HCT116 (cell line): Measurements from ENCODE around the gene DNAH5. TPM values are rescaled to one million over a fixed set of nuclear protein-coding genes. Genes with fewer than 3 reads are reported as not detected.

Source experiments
- ATAC-seq: fragments of 200-7000 bp; cut with Tn5 transposase; 2 replicates; pipeline ENCODE4 v1.9.1; 2020; ENCODE audit warnings: mild to moderate bottlenecking, moderate library complexity
- BruUV-seq: library from RNA; stranded (reverse); fragments of 400-500 nt; replicated peaks from 2 replicates; lab custom pipeline; 2021; lab: Mats Ljungman, UMichigan
- CTCF ChIA-PET: fragments of 300-600 bp; sonication (Branson Sonifier 250); formaldehyde crosslinking; loops from one replicate; lab custom pipeline; 2021; ENCODE audit warnings: antibody characterized with exemption; lab: Charles Lee
- POLR2A ChIA-PET: fragments of 300-600, 350-600 bp; sonication (Branson Sonifier 250); formaldehyde crosslinking; loops from one replicate; lab custom pipeline; 2021; ENCODE audit warnings: antibody characterized with exemption; lab: Charles Lee
- RAD21 ChIA-PET, 2 experiments: fragments of 300-600 bp; sonication (Branson Sonifier 250); formaldehyde crosslinking; loops; one replicate each; lab custom pipeline; 2023; ENCODE audit warnings: low total read pairs in 2 of 2; ENCODE audit not compliant: uncharacterized antibody in 2 of 2, unreplicated experiment in 2 of 2, low non-redundant PET in 1 of 2; lab: Charles Lee
- DNase-seq: peaks from one replicate; pipeline ENCODE4 v3.0.0-alpha.2; 2010; ENCODE audit warnings: low read depth, low spot score
- H2AFZ ChIP-seq: fragments of 200-600 bp; shearing (Covaris generic), sonication (generic); 2 replicates; pipeline ENCODE4 v1.6.1; 2017; ENCODE audit warnings: low read depth, mixed run types, mixed read lengths, antibody characterized with exemption, low read length; ENCODE audit not compliant: poor library complexity, severe bottlenecking
- H3K27ac ChIP-seq: 2 replicates; pipeline ENCODE4 v1.5.1; 2012; ENCODE audit warnings: low read depth, low read length
- H3K27me3 ChIP-seq: fragments of 200-600 bp; sonication (generic); 2 replicates; pipeline ENCODE4 v1.6.1; 2016; ENCODE audit warnings: mixed run types, low read length, mixed read lengths; ENCODE audit not compliant: insufficient read depth
- H3K36me3 ChIP-seq, 2 experiments: fragments of 200-500 bp in 1 of 2; fragments of 200-600 bp in 1 of 2; sonication (Bioruptor generic) in 1 of 2; sonication (generic) in 1 of 2; 2 replicates each; pipeline versions ENCODE4 v1.5.1 to v1.6.1; 2014 to 2016; ENCODE audit warnings: low read length in 2 of 2, inconsistent platforms in 1 of 2, mixed read lengths in 1 of 2, mixed run types in 1 of 2; ENCODE audit not compliant: insufficient read depth in 2 of 2, control insufficient read depth in 1 of 2
- H3K4me1 ChIP-seq, 2 experiments: fragments of 200-600 bp in 1 of 2; sonication (generic) in 1 of 2; 2 replicates each; pipeline versions ENCODE4 v1.5.1 to v1.6.1; 2012 to 2017; ENCODE audit warnings: low read length in 2 of 2, inconsistent platforms in 1 of 2, mild to moderate bottlenecking in 1 of 2, mixed read lengths in 1 of 2, mixed run types in 1 of 2, moderate library complexity in 1 of 2; ENCODE audit not compliant: insufficient read depth in 2 of 2, control insufficient read depth in 1 of 2
- H3K4me2 ChIP-seq: fragments of 200-600 bp; sonication (generic); 2 replicates; pipeline ENCODE4 v1.6.1; 2017; ENCODE audit warnings: mixed run types, low read length, mixed read lengths
- H3K4me3 ChIP-seq, 2 experiments: fragments of 200-600 bp in 1 of 2; sonication (generic) in 1 of 2; replicated peaks in 1 of 2; 2 replicates each; pipeline ENCODE4 v1.5.1; 2011 to 2016; ENCODE audit warnings: low read length in 2 of 2, control low read depth in 1 of 2, low read depth in 1 of 2, mild to moderate bottlenecking in 1 of 2, mixed read lengths in 1 of 2, mixed run types in 1 of 2
- H3K79me2 ChIP-seq: fragments of 200-600 bp; sonication (generic); 2 replicates; pipeline ENCODE4 v1.6.1; 2017; ENCODE audit warnings: mild to moderate bottlenecking, mixed run types, low read length, moderate library complexity, mixed read lengths; ENCODE audit not compliant: insufficient read depth
- H3K9ac ChIP-seq: fragments of 200-600 bp; sonication (generic); 2 replicates; pipeline ENCODE4 v1.6.1; 2016; ENCODE audit warnings: low read length, mixed read lengths
- H3K9me2 ChIP-seq: fragments of 200-600 bp; sonication (generic), shearing (Covaris generic); 2 replicates; pipeline ENCODE4 v1.6.1; 2017; ENCODE audit warnings: mixed run types, mild to moderate bottlenecking, moderate library complexity; ENCODE audit not compliant: insufficient read depth
- H3K9me3 ChIP-seq, 2 experiments: fragments of 200-500 bp in 1 of 2; fragments of 200-600 bp in 1 of 2; sonication (Bioruptor generic) in 1 of 2; sonication (generic) in 1 of 2; 2 replicates each; pipeline ENCODE4 v1.6.1; 2014 to 2017; ENCODE audit warnings: low read length in 2 of 2, mixed read lengths in 2 of 2, inconsistent platforms in 1 of 2, low read depth in 1 of 2, mild to moderate bottlenecking in 1 of 2, mixed run types in 1 of 2, moderate library complexity in 1 of 2; ENCODE audit not compliant: control insufficient read depth in 1 of 2, insufficient read depth in 1 of 2
- H4K20me1 ChIP-seq: fragments of 200-600 bp; sonication (generic), shearing (Covaris generic); 2 replicates; pipeline ENCODE4 v1.6.1; 2017; ENCODE audit warnings: mixed run types, mild to moderate bottlenecking, moderate library complexity; ENCODE audit not compliant: insufficient read depth
- CBX3 ChIP-seq: IDR thresholded peaks from 2 replicates; pipeline ENCODE4 v1.6.1; 2012; ENCODE audit warnings: low read depth
- CEBPB ChIP-seq: IDR thresholded peaks from 2 replicates; pipeline ENCODE4 v1.6.1; 2012; ENCODE audit warnings: low read depth
- EGR1 ChIP-seq: IDR thresholded peaks from 2 replicates; pipeline ENCODE4 v1.6.1; 2012; ENCODE audit warnings: low read depth
- ELF1 ChIP-seq: IDR thresholded peaks from 2 replicates; pipeline ENCODE4 v1.6.1; 2012; ENCODE audit warnings: low read depth, borderline replicate concordance
- EZH2 ChIP-seq: fragments of 200-600 bp; sonication (generic); IDR thresholded peaks from 2 replicates; pipeline ENCODE4 v1.6.1; 2017; ENCODE audit warnings: antibody characterized with exemption, mixed run types
- EZH2phosphoT487 ChIP-seq: fragments of 200-600 bp; IDR thresholded peaks from 2 replicates; pipeline ENCODE4 v1.6.1; 2018; ENCODE audit warnings: antibody characterized with exemption, borderline replicate concordance
- FOSL1 ChIP-seq: IDR thresholded peaks from 2 replicates; pipeline ENCODE4 v1.6.1; 2012; ENCODE audit warnings: low read depth
- JUND ChIP-seq: IDR thresholded peaks from 2 replicates; pipeline ENCODE4 v1.6.1; 2012
- SIN3A ChIP-seq: IDR thresholded peaks from 2 replicates; pipeline ENCODE4 v1.6.1; 2012; ENCODE audit warnings: low read depth
- SP1 ChIP-seq: IDR thresholded peaks from 2 replicates; pipeline ENCODE4 v1.6.1; 2012; ENCODE audit warnings: low read depth
- SRF ChIP-seq: IDR thresholded peaks from 2 replicates; pipeline ENCODE4 v1.6.1; 2012; ENCODE audit warnings: low read depth
- TCF7L2 ChIP-seq: IDR thresholded peaks from 2 replicates; pipeline ENCODE4 v1.7.0; 2011; ENCODE audit warnings: borderline replicate concordance, inconsistent platforms; ENCODE audit not compliant: insufficient read depth, insufficient read length; ENCODE audit errors: extremely low read depth
- YY1 ChIP-seq: IDR thresholded peaks from 2 replicates; pipeline ENCODE4 v1.6.1; 2011; ENCODE audit warnings: low read length, low read depth, moderate library complexity, mild to moderate bottlenecking; ENCODE audit not compliant: insufficient replicate concordance; ENCODE audit errors: extremely low read depth
- ZFX ChIP-seq: fragments of 450-650 bp; IDR thresholded peaks from 2 replicates; pipeline ENCODE4 v1.6.1; 2017
- ZNF274 ChIP-seq: fragments of 200-500 bp; sonication (Bioruptor generic); IDR thresholded peaks from 2 replicates; pipeline ENCODE4 v1.6.1; 2014; ENCODE audit warnings: mild to moderate bottlenecking, low read depth, low read length, inconsistent platforms
- intact Hi-C: fragments of 100-400 bp; cut with micrococcal nuclease; formaldehyde crosslinking; loops from 2 replicates; pipeline ENCODE4 v1.10.0; 2022
- total RNA-seq: library from RNA; stranded (reverse); gene quantifications from one replicate; pipeline ENCODE4 v1.2.1, GENCODE V29; 2021; ENCODE audit not compliant: unreplicated experiment
- TF ChIP-seq, protein P1 (sequence below): IDR thresholded peaks from 2 replicates; pipeline ENCODE4 v1.6.1; 2012
- TF ChIP-seq, protein P2 (sequence below): IDR thresholded peaks from 2 replicates; pipeline ENCODE4 v1.6.1; 2012; ENCODE audit warnings: low read depth
- TF ChIP-seq, protein P3 (sequence below): IDR thresholded peaks from 2 replicates; pipeline ENCODE4 v1.6.1; 2012
- TF ChIP-seq, protein P4 (sequence below), 3 experiments: fragments of 200-600 bp in 1 of 3; sonication (generic) in 1 of 3; IDR thresholded peaks in 2 of 3; conservative IDR thresholded peaks in 1 of 3; 2 replicates each; pipeline ENCODE4 v1.5.1; 2012 to 2017; ENCODE audit warnings: low read depth in 2 of 3, low read length in 2 of 3, antibody characterized with exemption in 1 of 3, borderline replicate concordance in 1 of 3, control low read depth in 1 of 3, mild to moderate bottlenecking in 1 of 3, mixed read lengths in 1 of 3, mixed run types in 1 of 3, moderate library complexity in 1 of 3; ENCODE audit not compliant: insufficient read depth in 1 of 3

The DNAH5 gene
- total RNA-seq, 1 experiment from 2014 or later, result 0.37 TPM

DNA sequence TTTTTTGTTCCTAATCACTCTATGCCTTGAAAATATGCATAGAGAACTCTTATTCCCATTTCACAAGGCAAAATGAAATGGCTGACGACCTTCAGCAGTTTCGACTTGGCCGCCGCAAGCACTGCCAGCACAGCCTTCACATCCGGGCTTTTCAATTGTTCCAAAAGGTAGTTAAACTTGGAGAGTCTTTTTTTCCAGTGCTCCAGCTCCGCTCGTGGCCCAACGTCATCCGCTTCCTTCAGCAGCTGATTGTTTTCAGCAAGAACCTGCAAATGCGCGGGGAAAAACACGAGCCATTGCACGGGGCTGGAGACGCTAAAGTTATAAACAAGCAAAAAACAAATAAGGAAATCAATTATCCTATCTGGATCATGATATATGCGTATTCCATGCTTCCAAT lies 25.4 kb downstream of the DNAH5 start:
- no peaks in the 10 kb centered on the region for H3K79me2 ChIP-seq
- ChIA-PET POLR2A (no interaction called here), RAD21 (no interaction called here), CTCF (no interaction called here)
- H4K20me1 ChIP-seq, result no peaks in the 10 kb centered on the region
- no peaks in the 10 kb centered on the region for H3K9me3 ChIP-seq
- H2AFZ ChIP-seq, result no peak overlapping the region
- no peak for DNase-seq
- no peak overlapping the region for H3K9ac ChIP-seq
- no peak for ATAC-seq
- no peak overlapping the region for H3K4me2 ChIP-seq
- no peaks in the 10 kb centered on the region for H3K4me1 ChIP-seq
- no peak overlapping the region for H3K27ac ChIP-seq
- intact Hi-C loops, result no loop called here
- H3K9me2 ChIP-seq, result no peaks in the 10 kb centered on the region
- BruUV-seq, result no TSS peak
- H3K4me3 ChIP-seq, result no peak overlapping the region
- H3K36me3 ChIP-seq, result no peaks in the 10 kb centered on the region
- TF ChIP-seq CEBPB, result no peak
- TF ChIP-seq, protein P1, sequence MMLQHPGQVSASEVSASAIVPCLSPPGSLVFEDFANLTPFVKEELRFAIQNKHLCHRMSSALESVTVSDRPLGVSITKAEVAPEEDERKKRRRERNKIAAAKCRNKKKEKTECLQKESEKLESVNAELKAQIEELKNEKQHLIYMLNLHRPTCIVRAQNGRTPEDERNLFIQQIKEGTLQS, result no peak
- TF ChIP-seq, protein P2, sequence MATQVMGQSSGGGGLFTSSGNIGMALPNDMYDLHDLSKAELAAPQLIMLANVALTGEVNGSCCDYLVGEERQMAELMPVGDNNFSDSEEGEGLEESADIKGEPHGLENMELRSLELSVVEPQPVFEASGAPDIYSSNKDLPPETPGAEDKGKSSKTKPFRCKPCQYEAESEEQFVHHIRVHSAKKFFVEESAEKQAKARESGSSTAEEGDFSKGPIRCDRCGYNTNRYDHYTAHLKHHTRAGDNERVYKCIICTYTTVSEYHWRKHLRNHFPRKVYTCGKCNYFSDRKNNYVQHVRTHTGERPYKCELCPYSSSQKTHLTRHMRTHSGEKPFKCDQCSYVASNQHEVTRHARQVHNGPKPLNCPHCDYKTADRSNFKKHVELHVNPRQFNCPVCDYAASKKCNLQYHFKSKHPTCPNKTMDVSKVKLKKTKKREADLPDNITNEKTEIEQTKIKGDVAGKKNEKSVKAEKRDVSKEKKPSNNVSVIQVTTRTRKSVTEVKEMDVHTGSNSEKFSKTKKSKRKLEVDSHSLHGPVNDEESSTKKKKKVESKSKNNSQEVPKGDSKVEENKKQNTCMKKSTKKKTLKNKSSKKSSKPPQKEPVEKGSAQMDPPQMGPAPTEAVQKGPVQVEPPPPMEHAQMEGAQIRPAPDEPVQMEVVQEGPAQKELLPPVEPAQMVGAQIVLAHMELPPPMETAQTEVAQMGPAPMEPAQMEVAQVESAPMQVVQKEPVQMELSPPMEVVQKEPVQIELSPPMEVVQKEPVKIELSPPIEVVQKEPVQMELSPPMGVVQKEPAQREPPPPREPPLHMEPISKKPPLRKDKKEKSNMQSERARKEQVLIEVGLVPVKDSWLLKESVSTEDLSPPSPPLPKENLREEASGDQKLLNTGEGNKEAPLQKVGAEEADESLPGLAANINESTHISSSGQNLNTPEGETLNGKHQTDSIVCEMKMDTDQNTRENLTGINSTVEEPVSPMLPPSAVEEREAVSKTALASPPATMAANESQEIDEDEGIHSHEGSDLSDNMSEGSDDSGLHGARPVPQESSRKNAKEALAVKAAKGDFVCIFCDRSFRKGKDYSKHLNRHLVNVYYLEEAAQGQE, result no peak
- TF ChIP-seq YY1, result no peak
- no peak for TF ChIP-seq SP1
- no peak for TF ChIP-seq TCF7L2
- no peak for TF ChIP-seq SRF
- TF ChIP-seq, protein P3, sequence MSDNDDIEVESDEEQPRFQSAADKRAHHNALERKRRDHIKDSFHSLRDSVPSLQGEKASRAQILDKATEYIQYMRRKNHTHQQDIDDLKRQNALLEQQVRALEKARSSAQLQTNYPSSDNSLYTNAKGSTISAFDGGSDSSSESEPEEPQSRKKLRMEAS, result no peak
- TF ChIP-seq EZH2phosphoT487, result no peak
- TF ChIP-seq SIN3A, result no peak
- TF ChIP-seq FOSL1, result no peak
- TF ChIP-seq ZFX, result no peak
- no peak for TF ChIP-seq EZH2
- no peak for TF ChIP-seq ZNF274
- TF ChIP-seq CBX3, result no peak
- TF ChIP-seq, protein P4, sequence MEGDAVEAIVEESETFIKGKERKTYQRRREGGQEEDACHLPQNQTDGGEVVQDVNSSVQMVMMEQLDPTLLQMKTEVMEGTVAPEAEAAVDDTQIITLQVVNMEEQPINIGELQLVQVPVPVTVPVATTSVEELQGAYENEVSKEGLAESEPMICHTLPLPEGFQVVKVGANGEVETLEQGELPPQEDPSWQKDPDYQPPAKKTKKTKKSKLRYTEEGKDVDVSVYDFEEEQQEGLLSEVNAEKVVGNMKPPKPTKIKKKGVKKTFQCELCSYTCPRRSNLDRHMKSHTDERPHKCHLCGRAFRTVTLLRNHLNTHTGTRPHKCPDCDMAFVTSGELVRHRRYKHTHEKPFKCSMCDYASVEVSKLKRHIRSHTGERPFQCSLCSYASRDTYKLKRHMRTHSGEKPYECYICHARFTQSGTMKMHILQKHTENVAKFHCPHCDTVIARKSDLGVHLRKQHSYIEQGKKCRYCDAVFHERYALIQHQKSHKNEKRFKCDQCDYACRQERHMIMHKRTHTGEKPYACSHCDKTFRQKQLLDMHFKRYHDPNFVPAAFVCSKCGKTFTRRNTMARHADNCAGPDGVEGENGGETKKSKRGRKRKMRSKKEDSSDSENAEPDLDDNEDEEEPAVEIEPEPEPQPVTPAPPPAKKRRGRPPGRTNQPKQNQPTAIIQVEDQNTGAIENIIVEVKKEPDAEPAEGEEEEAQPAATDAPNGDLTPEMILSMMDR (IDR thresholded peaks at IDR 0.05 in 2 of 3, conservative IDR thresholded peaks at IDR 0.05 in 1 of 3; ENCODE audit: borderline replicate concordance in 1 of 3, insufficient read depth in 1 of 3, low read depth in 2 of 3, low read length in 2 of 3), result no peak
- TF ChIP-seq ELF1, result no peak
- no peak for TF ChIP-seq EGR1
- no peak for TF ChIP-seq JUND
- TF ChIP-seq, all 23 proteins: peak for 0
- no peaks in the 10 kb centered on the region for H3K27me3 ChIP-seq
